ENCODE measurements around the gene CASTOR1.

DNA sequence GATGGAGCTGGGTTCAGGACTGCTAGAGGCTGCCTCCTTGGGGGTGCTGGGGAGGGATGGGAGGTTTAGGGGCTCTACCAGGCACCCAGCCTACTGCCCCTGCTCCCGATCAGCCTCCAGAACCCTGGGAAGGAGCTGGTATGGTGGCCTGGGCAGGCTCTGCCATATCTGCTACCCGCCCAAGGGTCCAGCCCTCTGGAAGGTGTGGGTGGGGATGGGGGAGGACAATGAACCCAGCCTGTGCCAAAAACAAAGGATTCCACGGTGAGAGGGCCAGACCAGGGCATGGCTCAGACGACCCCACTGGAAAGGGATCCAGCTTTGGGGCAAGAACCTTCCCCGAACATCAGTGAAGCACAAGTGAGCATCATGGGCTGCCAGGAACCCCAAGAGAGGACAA is 3.0 kb downstream of the CASTOR1 start:
- TF ChIP-seq, protein P1, sequence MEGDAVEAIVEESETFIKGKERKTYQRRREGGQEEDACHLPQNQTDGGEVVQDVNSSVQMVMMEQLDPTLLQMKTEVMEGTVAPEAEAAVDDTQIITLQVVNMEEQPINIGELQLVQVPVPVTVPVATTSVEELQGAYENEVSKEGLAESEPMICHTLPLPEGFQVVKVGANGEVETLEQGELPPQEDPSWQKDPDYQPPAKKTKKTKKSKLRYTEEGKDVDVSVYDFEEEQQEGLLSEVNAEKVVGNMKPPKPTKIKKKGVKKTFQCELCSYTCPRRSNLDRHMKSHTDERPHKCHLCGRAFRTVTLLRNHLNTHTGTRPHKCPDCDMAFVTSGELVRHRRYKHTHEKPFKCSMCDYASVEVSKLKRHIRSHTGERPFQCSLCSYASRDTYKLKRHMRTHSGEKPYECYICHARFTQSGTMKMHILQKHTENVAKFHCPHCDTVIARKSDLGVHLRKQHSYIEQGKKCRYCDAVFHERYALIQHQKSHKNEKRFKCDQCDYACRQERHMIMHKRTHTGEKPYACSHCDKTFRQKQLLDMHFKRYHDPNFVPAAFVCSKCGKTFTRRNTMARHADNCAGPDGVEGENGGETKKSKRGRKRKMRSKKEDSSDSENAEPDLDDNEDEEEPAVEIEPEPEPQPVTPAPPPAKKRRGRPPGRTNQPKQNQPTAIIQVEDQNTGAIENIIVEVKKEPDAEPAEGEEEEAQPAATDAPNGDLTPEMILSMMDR (IDR thresholded peaks at IDR 0.05) = no peak
- TF ChIP-seq POLR2A (IDR thresholded peaks at IDR 0.05) (no peak), POLR2AphosphoS5 (IDR thresholded peaks at IDR 0.05; ENCODE audit: insufficient read depth in 1 of 2, low read depth in 1 of 2) (no peak)

Data from vagina (tissue), 2 donors.